Measurements from ENCODE around the gene TGFB2. TPM values are rescaled to one million over a fixed set of nuclear protein-coding genes. Genes with fewer than 3 reads are reported as not detected.

TGFB2 gene
- total RNA-seq, 1 experiment from 2014 or later = 37.6 TPM

DNA sequence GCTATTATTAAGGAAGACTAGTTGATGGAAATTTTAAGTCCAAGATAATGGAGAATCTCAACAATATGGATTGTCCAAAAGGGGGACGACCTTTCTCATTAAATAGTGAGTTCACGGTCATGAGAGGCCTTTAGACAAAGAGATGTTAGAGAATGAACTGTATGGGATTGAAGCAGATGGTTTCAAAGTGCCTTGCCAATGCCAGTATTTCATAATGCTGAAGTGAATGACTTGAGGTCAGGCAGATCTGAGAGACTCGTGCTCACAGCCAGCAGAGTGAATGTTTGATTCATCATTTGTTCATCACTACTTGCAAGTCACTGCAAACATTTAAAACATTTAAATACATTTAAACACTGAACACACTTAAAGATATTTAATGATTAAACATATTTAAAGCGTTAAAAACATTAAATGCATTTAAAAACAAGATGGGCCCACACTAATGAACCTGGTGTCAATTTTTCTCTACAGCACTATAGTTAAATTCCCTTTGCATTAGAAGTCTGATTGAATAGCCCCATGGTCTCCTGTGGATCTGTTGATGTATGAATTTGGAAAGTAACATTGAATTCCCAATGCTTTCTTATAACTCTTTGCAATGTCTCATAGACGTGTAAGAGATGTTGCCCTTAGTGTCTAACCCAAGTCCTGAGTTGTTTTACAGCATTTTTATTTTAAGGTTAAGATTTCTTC lies 80.7 kb downstream of the TGFB2 start:
- peak overlapping the region; percentile 91 for H3K27ac Mint-ChIP-seq (ENCODE audit: unreplicated experiment)
- peaks cover 34% of the 10 kb centered on the region for H3K4me1 Mint-ChIP-seq (ENCODE audit: low read depth, unreplicated experiment)
- peaks cover 10% of the 10 kb centered on the region for H3K36me3 Mint-ChIP-seq (ENCODE audit: insufficient read depth, unreplicated experiment)
- CTCF ChIA-PET = no interaction called here
- BruUV-seq (replicated peaks) = no TSS peak
- H3K9me3 Mint-ChIP-seq (ENCODE audit: low read depth, unreplicated experiment) = no peaks in the 10 kb centered on the region
- intact Hi-C loops (cut with micrococcal nuclease; ENCODE audit: unreplicated experiment) = loop anchor here (2.0 to 10.0 kb wide), 2 partner anchors 49 to 959 kb away; no protein-coding TSS in a partner anchor
- H3K4me3 Mint-ChIP-seq (ENCODE audit: low read depth, unreplicated experiment) = no peak overlapping the region
- no peak for DNase-seq
- TF ChIP-seq, protein P1, sequence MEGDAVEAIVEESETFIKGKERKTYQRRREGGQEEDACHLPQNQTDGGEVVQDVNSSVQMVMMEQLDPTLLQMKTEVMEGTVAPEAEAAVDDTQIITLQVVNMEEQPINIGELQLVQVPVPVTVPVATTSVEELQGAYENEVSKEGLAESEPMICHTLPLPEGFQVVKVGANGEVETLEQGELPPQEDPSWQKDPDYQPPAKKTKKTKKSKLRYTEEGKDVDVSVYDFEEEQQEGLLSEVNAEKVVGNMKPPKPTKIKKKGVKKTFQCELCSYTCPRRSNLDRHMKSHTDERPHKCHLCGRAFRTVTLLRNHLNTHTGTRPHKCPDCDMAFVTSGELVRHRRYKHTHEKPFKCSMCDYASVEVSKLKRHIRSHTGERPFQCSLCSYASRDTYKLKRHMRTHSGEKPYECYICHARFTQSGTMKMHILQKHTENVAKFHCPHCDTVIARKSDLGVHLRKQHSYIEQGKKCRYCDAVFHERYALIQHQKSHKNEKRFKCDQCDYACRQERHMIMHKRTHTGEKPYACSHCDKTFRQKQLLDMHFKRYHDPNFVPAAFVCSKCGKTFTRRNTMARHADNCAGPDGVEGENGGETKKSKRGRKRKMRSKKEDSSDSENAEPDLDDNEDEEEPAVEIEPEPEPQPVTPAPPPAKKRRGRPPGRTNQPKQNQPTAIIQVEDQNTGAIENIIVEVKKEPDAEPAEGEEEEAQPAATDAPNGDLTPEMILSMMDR (IDR thresholded peaks at IDR 0.05; ENCODE audit: unreplicated experiment) = no peak
- no peaks in the 10 kb centered on the region for H3K27me3 Mint-ChIP-seq (ENCODE audit: unreplicated experiment)

DNA sequence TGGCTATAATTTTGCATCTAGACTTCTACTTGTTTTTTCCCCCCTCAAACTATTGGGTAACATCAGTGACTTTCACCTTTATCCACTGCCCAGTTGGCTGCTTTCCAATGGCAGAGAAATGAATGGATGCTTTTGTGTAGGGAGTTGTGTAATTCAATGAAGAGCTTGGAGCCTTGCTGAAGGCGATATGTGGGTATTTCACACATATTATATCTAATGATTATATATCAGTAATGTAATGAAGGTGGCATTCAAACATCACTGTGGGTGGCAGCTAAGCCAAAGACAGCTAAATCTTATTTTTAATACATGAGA lies 81.2 kb downstream of the TGFB2 start:
- H3K9me3 Mint-ChIP-seq (ENCODE audit: low read depth, unreplicated experiment) = no peaks in the 10 kb centered on the region
- H3K4me3 Mint-ChIP-seq (ENCODE audit: low read depth, unreplicated experiment) = no peak overlapping the region
- intact Hi-C loops (cut with micrococcal nuclease; ENCODE audit: unreplicated experiment) = loop anchor here (2.0 to 10.0 kb wide), 2 partner anchors 49 to 959 kb away; no protein-coding TSS in a partner anchor
- H3K27ac Mint-ChIP-seq (ENCODE audit: unreplicated experiment) = peak overlapping the region; percentile 91
- DNase-seq = peak; percentile 78
- CTCF ChIA-PET = interaction anchor here (0.5 to 0.6 kb wide), 2 partner anchors 115 to 196 kb away, joined by 3 to 5 read pairs; no protein-coding TSS in a partner anchor
- TF ChIP-seq, protein P1 (IDR thresholded peaks at IDR 0.05; ENCODE audit: unreplicated experiment) = no peak
- peaks cover 37% of the 10 kb centered on the region for H3K4me1 Mint-ChIP-seq (ENCODE audit: low read depth, unreplicated experiment)
- H3K36me3 Mint-ChIP-seq (ENCODE audit: insufficient read depth, unreplicated experiment) = peaks cover 10% of the 10 kb centered on the region
- no peaks in the 10 kb centered on the region for H3K27me3 Mint-ChIP-seq (ENCODE audit: unreplicated experiment)
- no TSS peak for BruUV-seq (replicated peaks)

DNA sequence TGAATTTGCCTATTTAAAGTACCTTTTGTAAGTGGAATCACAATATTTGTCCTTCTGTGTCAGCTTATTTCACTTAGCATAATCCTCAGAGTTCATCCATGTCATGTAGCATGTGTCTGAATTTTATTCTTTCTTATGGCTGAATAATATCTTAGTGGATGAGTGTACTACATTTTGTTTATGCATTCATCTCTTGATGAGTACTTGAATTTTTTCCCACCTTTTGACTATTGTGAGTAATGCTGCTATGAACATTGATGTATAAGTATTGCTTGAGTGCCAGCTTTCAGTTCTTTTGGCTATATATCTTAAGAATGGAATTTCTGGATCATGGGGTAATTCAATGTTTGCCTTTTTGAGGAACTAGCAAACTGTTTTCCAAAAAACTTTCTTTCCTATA lies 84.2 kb downstream of the TGFB2 start:
- intact Hi-C loops (cut with micrococcal nuclease; ENCODE audit: unreplicated experiment) = loop anchor here (10.0 kb wide), 1 partner anchor 956 kb away; no protein-coding TSS in a partner anchor
- Mint-ChIP-seq H3K4me1 (ENCODE audit: low read depth, unreplicated experiment) (peaks cover 37% of the 10 kb centered on the region), H3K27ac (ENCODE audit: unreplicated experiment) (no peak overlapping the region), H3K4me3 (ENCODE audit: low read depth, unreplicated experiment) (no peak overlapping the region), H3K9me3 (ENCODE audit: low read depth, unreplicated experiment) (no peaks in the 10 kb centered on the region), H3K27me3 (ENCODE audit: unreplicated experiment) (no peaks in the 10 kb centered on the region), H3K36me3 (ENCODE audit: insufficient read depth, unreplicated experiment) (peaks cover 10% of the 10 kb centered on the region)
- TF ChIP-seq, protein P1 (IDR thresholded peaks at IDR 0.05; ENCODE audit: unreplicated experiment) = no peak
- BruUV-seq (replicated peaks) = no TSS peak
- DNase-seq = no peak
- CTCF ChIA-PET = no interaction called here

DNA sequence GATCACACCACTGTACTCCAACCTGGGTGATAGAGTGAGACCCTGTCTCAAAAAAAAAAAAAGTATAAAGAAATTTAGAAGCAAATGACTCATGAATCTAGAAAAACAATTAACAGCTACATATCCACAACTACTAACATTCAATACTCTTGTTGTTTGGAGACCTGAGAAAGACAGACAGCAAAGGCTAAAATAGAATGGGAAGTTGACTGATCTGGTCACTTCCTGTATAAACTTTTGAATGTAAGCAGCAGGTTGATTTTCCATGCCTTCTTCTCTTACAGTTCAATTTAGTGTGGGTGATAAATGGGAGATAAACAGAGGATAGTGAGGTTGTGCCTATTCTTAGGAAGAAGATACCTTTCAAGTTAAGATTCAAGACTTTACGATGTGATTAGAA lies 85.2 kb downstream of the TGFB2 start:
- no peak for DNase-seq
- Mint-ChIP-seq H3K9me3 (ENCODE audit: low read depth, unreplicated experiment) (no peaks in the 10 kb centered on the region), H3K4me3 (ENCODE audit: low read depth, unreplicated experiment) (no peak overlapping the region), H3K27me3 (ENCODE audit: unreplicated experiment) (no peaks in the 10 kb centered on the region), H3K27ac (ENCODE audit: unreplicated experiment) (no peak overlapping the region), H3K36me3 (ENCODE audit: insufficient read depth, unreplicated experiment) (peaks cover 9% of the 10 kb centered on the region), H3K4me1 (ENCODE audit: low read depth, unreplicated experiment) (peaks cover 35% of the 10 kb centered on the region)
- intact Hi-C loops (cut with micrococcal nuclease; ENCODE audit: unreplicated experiment) = no loop called here
- TF ChIP-seq, protein P1 (IDR thresholded peaks at IDR 0.05; ENCODE audit: unreplicated experiment) = no peak
- CTCF ChIA-PET = no interaction called here
- BruUV-seq (replicated peaks) = no TSS peak
